ENCODE data around the gene POLE3. TPM values are rescaled to one million over a fixed set of nuclear protein-coding genes. Genes with fewer than 3 reads are reported as not detected.
"Not testable (repeated sequence)": the region's sequence is repeated elsewhere in the genome, so short reads cannot be mapped to it uniquely, and the experiment has no call there.

The POLE3 gene
- total RNA-seq, 1 donor from 2014 or later: 58.0 TPM

DNA sequence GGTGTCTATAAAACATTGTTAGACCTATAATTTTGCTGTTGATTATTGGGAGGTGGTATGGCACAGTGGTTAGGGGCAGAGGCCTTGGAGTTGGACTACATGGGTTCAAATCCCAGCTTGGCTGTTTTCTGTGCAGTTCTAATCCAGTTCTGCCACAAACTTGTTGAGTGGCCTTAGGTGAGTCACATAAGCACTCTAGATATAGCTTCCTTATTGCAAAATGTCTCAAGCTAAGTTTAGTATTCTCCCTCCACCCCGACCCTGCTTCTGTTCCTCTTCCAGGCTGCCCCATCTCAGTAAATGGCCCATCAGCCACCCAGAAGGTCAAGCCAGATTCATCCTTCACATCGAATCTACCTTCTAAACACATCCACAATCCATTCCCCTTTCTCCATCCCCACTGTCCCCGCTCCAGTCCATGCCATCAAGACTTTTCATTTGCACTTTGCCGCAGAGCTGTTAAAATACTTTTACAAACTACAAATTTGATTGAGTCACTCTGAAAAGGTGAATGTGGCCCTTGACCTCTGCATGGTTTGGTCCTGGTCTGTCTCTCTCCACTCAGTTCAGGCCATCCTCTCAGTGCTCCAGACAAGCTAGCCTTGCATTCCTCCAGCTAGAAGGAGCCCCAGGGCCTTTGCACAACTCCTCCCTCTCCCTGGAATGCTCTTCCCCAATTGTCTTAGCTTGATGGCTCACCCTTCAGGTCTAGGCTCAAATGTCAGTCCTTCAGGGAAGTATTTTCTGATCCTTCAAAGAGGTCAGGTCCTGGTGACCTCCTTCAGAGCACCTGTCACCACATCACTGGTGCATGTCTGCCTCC, 23.7 kb downstream of the POLE3 start:
- Histone ChIP-seq H3K4me3 (ENCODE audit: low read depth, low read length) (no peak overlapping the region), H3K36me3 (ENCODE audit: control insufficient read depth, insufficient read depth, low read length) (peaks cover 3% of the 10 kb centered on the region), H3K27me3 (ENCODE audit: control insufficient read depth, insufficient read depth, low read length) (no peaks in the 10 kb centered on the region)
- no peak for TF ChIP-seq CTCF (IDR thresholded peaks at IDR 0.05; ENCODE audit: insufficient read depth, low read length, poor library complexity, severe bottlenecking)
- DNase-seq (ENCODE audit: low read depth): no peak

- no peaks in the 10 kb centered on the region for H3K36me3 ChIP-seq (ENCODE audit: control insufficient read depth, insufficient read depth, low read length)
- DNase-seq (ENCODE audit: low read depth): no peak
- no peak overlapping the region for H3K4me3 ChIP-seq (ENCODE audit: low read depth, low read length)
- H3K27me3 ChIP-seq (ENCODE audit: control insufficient read depth, insufficient read depth, low read length): no peaks in the 10 kb centered on the region
- TF ChIP-seq CTCF (IDR thresholded peaks at IDR 0.05; ENCODE audit: insufficient read depth, low read length, poor library complexity, severe bottlenecking): no peak
Measured at GRCh38 chr9:113381909-113382411, 28.5 kb downstream of the POLE3 start.

DNA sequence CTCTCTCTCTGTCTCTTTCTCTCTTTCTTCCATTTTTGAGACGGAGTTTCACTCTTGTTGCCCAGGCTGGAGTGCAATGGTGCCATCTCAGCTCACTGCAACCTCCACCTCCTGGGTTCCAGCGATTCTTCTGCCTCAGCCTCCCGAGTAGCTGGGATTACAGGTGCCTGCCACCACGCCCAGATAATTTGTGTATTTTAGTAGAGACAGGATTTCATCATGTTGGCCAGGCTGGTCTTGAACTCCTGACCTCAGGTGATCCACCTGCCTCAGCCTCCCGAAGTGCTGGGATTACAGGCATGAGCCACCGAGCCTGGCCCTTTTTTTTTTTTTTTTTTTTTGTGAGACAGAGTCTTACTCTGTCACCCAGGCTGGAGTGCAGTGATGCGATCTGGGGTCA, 29.0 kb downstream of the POLE3 start:
- DNase-seq (ENCODE audit: low read depth); H3K27me3 ChIP-seq (ENCODE audit: control insufficient read depth, insufficient read depth, low read length); H3K36me3 ChIP-seq (ENCODE audit: control insufficient read depth, insufficient read depth, low read length); H3K4me3 ChIP-seq (ENCODE audit: low read depth, low read length): not testable (repeated sequence)

DNA sequence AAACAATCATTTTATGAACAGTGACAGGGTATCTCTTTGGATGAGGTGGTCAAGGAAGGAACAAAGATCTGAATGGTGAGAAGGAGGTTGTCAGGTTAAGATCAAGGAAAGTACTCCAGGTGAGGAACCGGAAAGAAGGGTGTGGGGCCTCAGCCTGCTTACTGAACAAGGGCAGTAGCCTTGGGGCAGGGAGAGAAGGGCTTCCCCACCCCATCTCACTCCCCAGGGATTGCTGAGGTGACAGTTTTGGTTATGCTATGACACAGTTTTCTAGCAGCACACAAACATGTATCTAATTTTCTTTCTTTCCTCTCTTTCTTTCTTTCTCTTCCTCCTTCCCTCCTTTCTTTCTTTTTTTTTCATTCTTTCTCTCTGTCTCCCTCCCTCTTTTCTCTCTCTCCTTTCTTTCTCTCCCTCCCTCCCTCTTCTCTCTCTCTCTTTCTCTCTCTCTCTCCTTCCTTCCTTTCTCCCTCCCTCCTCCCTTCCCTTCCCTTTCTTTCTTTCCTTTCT, 29.6 kb downstream of the POLE3 start:
- no peak overlapping the region for H3K4me3 ChIP-seq (ENCODE audit: low read depth, low read length)
- H3K27me3 ChIP-seq (ENCODE audit: control insufficient read depth, insufficient read depth, low read length): no peaks in the 10 kb centered on the region
- DNase-seq (ENCODE audit: low read depth): no peak
- no peak for TF ChIP-seq CTCF (IDR thresholded peaks at IDR 0.05; ENCODE audit: insufficient read depth, low read length, poor library complexity, severe bottlenecking)
- H3K36me3 ChIP-seq (ENCODE audit: control insufficient read depth, insufficient read depth, low read length): no peaks in the 10 kb centered on the region

GRCh38 chr9:113379829-113380210, 30.7 kb downstream of the POLE3 start:
- H3K36me3 ChIP-seq (ENCODE audit: control insufficient read depth, insufficient read depth, low read length); H3K27me3 ChIP-seq (ENCODE audit: control insufficient read depth, insufficient read depth, low read length); DNase-seq (ENCODE audit: low read depth); H3K4me3 ChIP-seq (ENCODE audit: low read depth, low read length): not testable (repeated sequence)

DNA sequence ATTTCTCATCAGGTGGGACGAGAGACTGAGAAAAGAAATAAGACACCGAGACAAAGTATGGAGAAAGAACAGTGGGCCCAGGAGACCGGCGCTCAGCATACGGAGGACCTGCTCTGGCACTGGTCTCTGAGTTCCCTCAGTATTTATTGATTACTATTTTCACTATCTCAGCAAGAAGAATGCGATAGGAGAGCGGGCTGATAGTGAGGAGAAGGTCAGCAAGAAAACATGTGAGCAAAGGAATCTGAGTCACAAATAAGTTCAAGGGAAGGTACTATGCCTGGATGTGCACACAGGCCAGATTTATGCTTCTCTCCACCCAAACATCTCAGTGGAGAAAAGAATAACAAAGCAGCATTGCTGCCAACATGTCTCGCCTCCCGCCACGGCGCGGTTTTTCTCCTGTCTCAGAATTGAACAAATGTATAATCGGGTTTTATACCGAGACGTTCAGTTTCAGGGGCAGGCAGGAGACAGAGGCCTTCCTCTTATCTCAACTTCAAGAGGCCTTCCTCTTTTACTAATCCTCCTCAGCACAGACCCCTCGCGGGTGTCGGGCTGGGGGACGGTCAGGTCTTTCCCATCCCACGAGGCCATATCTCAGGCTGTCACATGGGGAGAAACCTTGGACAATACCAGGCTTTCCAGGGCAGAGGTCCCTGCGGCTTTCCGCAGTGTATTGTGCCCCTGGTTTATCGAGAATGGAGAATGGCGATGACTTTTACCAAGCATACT, 31.2 kb downstream of the POLE3 start:
- not testable (repeated sequence) for H3K4me3 ChIP-seq (ENCODE audit: low read depth, low read length); H3K36me3 ChIP-seq (ENCODE audit: control insufficient read depth, insufficient read depth, low read length); DNase-seq (ENCODE audit: low read depth); H3K27me3 ChIP-seq (ENCODE audit: control insufficient read depth, insufficient read depth, low read length)
